GM06990 (cell line): Measurements from ENCODE around the gene ESR1.

Source experiments
- DNase-seq: peaks from one replicate; pipeline ENCODE4 v3.0.0-alpha.2; 2011; ENCODE audit not compliant: insufficient read length; ENCODE audit errors: extremely low read depth
- H3K27me3 ChIP-seq: replicated peaks from 2 replicates; pipeline ENCODE4 v1.6.0; 2011; ENCODE audit warnings: low read length; ENCODE audit not compliant: control insufficient read depth, insufficient read depth
- H3K36me3 ChIP-seq: 2 replicates; pipeline ENCODE4 v1.5.1; 2011; ENCODE audit warnings: low read length; ENCODE audit not compliant: control insufficient read depth, insufficient read depth
- H3K4me3 ChIP-seq: replicated peaks from 2 replicates; pipeline ENCODE4 v1.5.1; 2011; ENCODE audit warnings: low read depth, mild to moderate bottlenecking, control low read depth, low read length
- CTCF ChIP-seq: IDR thresholded peaks from 2 replicates; pipeline ENCODE4 v1.5.1; 2011; ENCODE audit warnings: low read length, control low read depth, mild to moderate bottlenecking, inconsistent platforms; ENCODE audit not compliant: insufficient read depth, poor library complexity, severe bottlenecking

Gene ESR1

GRCh38 chr6:152143359-152143758 is 335.9 kb downstream of the ESR1 start:
- Histone ChIP-seq H3K4me3 (no peak overlapping the region), H3K36me3 (peaks cover 2% of the 10 kb centered on the region), H3K27me3 (no peaks in the 10 kb centered on the region)
- DNase-seq = no peak
- no peak for TF ChIP-seq CTCF

- no peak overlapping the region for H3K4me3 ChIP-seq
- peaks cover 1% of the 10 kb centered on the region for H3K36me3 ChIP-seq
- TF ChIP-seq CTCF = no peak
- no peaks in the 10 kb centered on the region for H3K27me3 ChIP-seq
- no peak for DNase-seq
Observed at GRCh38 chr6:152146385-152146784, 338.9 kb downstream of the ESR1 start.

- no peak for TF ChIP-seq CTCF
- Histone ChIP-seq H3K4me3 (no peak overlapping the region), H3K36me3 (peaks cover 1% of the 10 kb centered on the region), H3K27me3 (no peaks in the 10 kb centered on the region)
- DNase-seq = no peak
Observed at GRCh38 chr6:152147269-152147668, 339.8 kb downstream of the ESR1 start.

- no peak for TF ChIP-seq CTCF
- no peak overlapping the region for H3K4me3 ChIP-seq
- H3K27me3 ChIP-seq = no peaks in the 10 kb centered on the region
- no peak for DNase-seq
- H3K36me3 ChIP-seq = peaks cover 1% of the 10 kb centered on the region
Observed at GRCh38 chr6:152148412-152148811, 340.9 kb downstream of the ESR1 start.

- no peak for TF ChIP-seq CTCF
- Histone ChIP-seq H3K4me3 (no peak overlapping the region), H3K36me3 (peaks cover 1% of the 10 kb centered on the region), H3K27me3 (no peaks in the 10 kb centered on the region)
- no peak for DNase-seq
Observed at GRCh38 chr6:152150196-152150595, 342.7 kb downstream of the ESR1 start.

- peaks cover 1% of the 10 kb centered on the region for H3K36me3 ChIP-seq
- no peak for DNase-seq
Observed at GRCh38 chr6:152151920-152152319, 344.4 kb downstream of the ESR1 start.

More at GRCh38 chr6:152151920-152152319, 344.4 kb downstream of the ESR1 start:
- Histone ChIP-seq H3K27me3 (no peaks in the 10 kb centered on the region), H3K4me3 (no peak overlapping the region)
- TF ChIP-seq CTCF = no peak
